ENCODE data around the gene USB1.

USB1 gene

GRCh38 chr16:57962046-57962445 is 39.2 kb upstream of the USB1 start:
- no peak for DNase-seq (ENCODE audit: low read depth)
- H3K4me3 ChIP-seq (ENCODE audit: low read length) = no peak overlapping the region
- no peak for TF ChIP-seq CTCF (IDR thresholded peaks at IDR 0.05; ENCODE audit: insufficient read depth, low read depth, low read length, missing control alignments)

GRCh38 chr16:57962756-57963155 is 38.5 kb upstream of the USB1 start:
- no peak for DNase-seq (ENCODE audit: low read depth)
- TF ChIP-seq CTCF (IDR thresholded peaks at IDR 0.05; ENCODE audit: insufficient read depth, low read depth, low read length, missing control alignments) = no peak
- H3K4me3 ChIP-seq (ENCODE audit: low read length) = no peak overlapping the region

GRCh38 chr16:57964157-57964700 is 37.0 kb upstream of the USB1 start:
- no peak for TF ChIP-seq CTCF (IDR thresholded peaks at IDR 0.05; ENCODE audit: insufficient read depth, low read depth, low read length, missing control alignments)
- no peak overlapping the region for H3K4me3 ChIP-seq (ENCODE audit: low read length)
- DNase-seq (ENCODE audit: low read depth) = no peak

- DNase-seq (ENCODE audit: low read depth) = no peak
- TF ChIP-seq CTCF (IDR thresholded peaks at IDR 0.05; ENCODE audit: insufficient read depth, low read depth, low read length, missing control alignments) = no peak
- H3K4me3 ChIP-seq (ENCODE audit: low read length) = no peak overlapping the region
Measured at GRCh38 chr16:57966204-57966771, 34.9 kb upstream of the USB1 start.

GRCh38 chr16:57966986-57967385 is 34.2 kb upstream of the USB1 start:
- no peak for TF ChIP-seq CTCF (IDR thresholded peaks at IDR 0.05; ENCODE audit: insufficient read depth, low read depth, low read length, missing control alignments)
- H3K4me3 ChIP-seq (ENCODE audit: low read length) = no peak overlapping the region
- no peak for DNase-seq (ENCODE audit: low read depth)

GRCh38 chr16:57967916-57968315 is 33.3 kb upstream of the USB1 start:
- DNase-seq (ENCODE audit: low read depth) = no peak
- no peak overlapping the region for H3K4me3 ChIP-seq (ENCODE audit: low read length)
- no peak for TF ChIP-seq CTCF (IDR thresholded peaks at IDR 0.05; ENCODE audit: insufficient read depth, low read depth, low read length, missing control alignments)

Data from epithelial cell of esophagus (primary cell).